ENCODE measurements around the gene PDZD2.
A peak's percentile ranks its signal among the peaks of the same experiment; 100 is the strongest.
"Not testable (repeated sequence)": the region's sequence is repeated elsewhere in the genome, so short reads cannot be mapped to it uniquely, and the experiment has no call there.

The PDZD2 gene

GRCh38 chr5:32020271-32020670, 381.3 kb downstream of the PDZD2 start:
- no peak for DNase-seq

GRCh38 chr5:32020946-32021345, 382.0 kb downstream of the PDZD2 start:
- DNase-seq, result no peak

GRCh38 chr5:32021771-32022170, 382.8 kb downstream of the PDZD2 start:
- no peak for DNase-seq

GRCh38 chr5:32022638-32023037, 383.7 kb downstream of the PDZD2 start:
- DNase-seq, result no peak

- no peak for DNase-seq
These were observed 384.9 kb downstream of the PDZD2 start for GRCh38 chr5:32023816-32024215.

GRCh38 chr5:32024751-32025150, 385.8 kb downstream of the PDZD2 start:
- no peak for DNase-seq

GRCh38 chr5:32027093-32027716, 388.3 kb downstream of the PDZD2 start:
- DNase-seq, result no peak

GRCh38 chr5:32027717-32028458, 389.0 kb downstream of the PDZD2 start:
- DNase-seq, result peak; percentile 95

GRCh38 chr5:32029261-32029660, 390.3 kb downstream of the PDZD2 start:
- DNase-seq, result peak; percentile 27

GRCh38 chr5:32029781-32030180, 390.9 kb downstream of the PDZD2 start:
- no peak for DNase-seq

GRCh38 chr5:32030222-32030621, 391.3 kb downstream of the PDZD2 start:
- DNase-seq, result no peak

GRCh38 chr5:32030686-32031085, 391.8 kb downstream of the PDZD2 start:
- DNase-seq, result no peak

GRCh38 chr5:32031089-32031488, 392.2 kb downstream of the PDZD2 start:
- DNase-seq, result no peak

- DNase-seq, result no peak
These were observed 399.6 kb downstream of the PDZD2 start for GRCh38 chr5:32038523-32038922.

- not testable (repeated sequence) for DNase-seq
These were observed 400.2 kb downstream of the PDZD2 start for GRCh38 chr5:32039133-32039532.

- not testable (repeated sequence) for DNase-seq
These were observed 400.7 kb downstream of the PDZD2 start for GRCh38 chr5:32039601-32040000.

GRCh38 chr5:32040181-32040695, 401.3 kb downstream of the PDZD2 start:
- DNase-seq, result not testable (repeated sequence)

- no peak for DNase-seq
These were observed 403.6 kb downstream of the PDZD2 start for GRCh38 chr5:32042551-32042961.

GRCh38 chr5:32043105-32043504, 404.2 kb downstream of the PDZD2 start:
- no peak for DNase-seq

- DNase-seq, result no peak
These were observed 405.5 kb downstream of the PDZD2 start for GRCh38 chr5:32044434-32044833.

GRCh38 chr5:32044939-32045338, 406.0 kb downstream of the PDZD2 start:
- DNase-seq, result peak; percentile 87

GRCh38 chr5:32047056-32047455, 408.1 kb downstream of the PDZD2 start:
- DNase-seq, result no peak

GRCh38 chr5:32051796-32052195, 412.9 kb downstream of the PDZD2 start:
- no peak for DNase-seq

All from NCI-H226 (cell line).